PC-9 (cell line): ENCODE results near the gene HTR1B.

Experiments
- CTCF ChIP-seq: fragments of 200-600 bp; sonication (generic); conservative IDR thresholded peaks from 2 replicates; pipeline ENCODE4 v1.6.1; 2017; ENCODE audit warnings: mixed run types, antibody characterized with exemption, mild to moderate bottlenecking, moderate library complexity
- EZH2 ChIP-seq: fragments of 200-600 bp; sonication (generic); IDR thresholded peaks from 2 replicates; pipeline ENCODE4 v1.8.0; 2017; ENCODE audit warnings: antibody characterized with exemption, low read depth

GRCh38 chr6:77474973-77475372 is 11.7 kb upstream of the HTR1B start:
- TF ChIP-seq CTCF (no peak), EZH2 (no peak)
